Right forelimb (tissue), 1 donor: ENCODE results near the gene TLE3.

ENCODE experiments used
- DNase-seq: peaks from one replicate; pipeline ENCODE4 v3.0.0-alpha.2; 2018

The TLE3 gene

GRCh38 chr15:70082281-70082900 is 15.3 kb downstream of the TLE3 start:
- no peak for DNase-seq

DNA sequence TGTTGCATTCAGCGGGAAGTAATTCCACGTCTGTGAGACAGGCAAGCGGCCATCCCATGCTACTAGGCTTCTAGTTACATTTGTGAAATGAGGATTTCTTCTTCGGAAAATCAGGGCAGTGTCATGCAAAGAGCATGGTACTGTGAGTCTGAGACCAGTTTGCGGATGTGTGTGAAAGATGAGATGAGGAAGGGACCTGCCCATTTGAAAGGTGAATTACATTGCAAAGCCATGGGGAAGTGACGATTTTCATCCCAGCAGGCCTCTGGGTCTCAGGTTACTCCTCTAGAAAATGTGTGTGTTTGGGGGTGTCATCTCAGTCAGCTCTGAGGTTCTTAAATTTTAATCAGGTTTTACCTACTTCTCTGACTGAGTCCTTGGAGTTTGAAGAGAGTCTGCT is 16.1 kb downstream of the TLE3 start:
- DNase-seq = no peak

DNA sequence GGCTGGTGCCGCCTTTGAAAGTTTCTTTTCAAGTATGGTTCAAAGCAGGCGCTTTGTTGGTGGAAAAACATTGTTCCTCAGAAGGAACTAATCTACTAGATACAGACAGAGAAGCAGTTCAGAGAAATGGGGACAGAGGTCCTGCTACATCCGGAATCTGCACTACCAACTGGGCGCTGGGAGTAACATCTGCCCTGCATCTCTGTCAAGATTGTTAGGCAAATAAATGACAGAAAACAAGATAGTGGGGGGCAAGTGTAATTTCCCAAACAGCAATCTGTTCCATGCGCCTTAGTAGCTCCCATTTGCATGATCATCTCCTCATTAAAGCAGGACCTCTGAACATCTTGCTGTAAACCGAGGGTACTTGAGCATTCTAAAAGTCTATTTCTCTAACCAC is 17.4 kb downstream of the TLE3 start:
- no peak for DNase-seq

GRCh38 chr15:70079888-70080287 is 17.8 kb downstream of the TLE3 start:
- no peak for DNase-seq

GRCh38 chr15:70078578-70079417 is 18.9 kb downstream of the TLE3 start:
- no peak for DNase-seq

- no peak for DNase-seq
These were observed 20.2 kb downstream of the TLE3 start for GRCh38 chr15:70077188-70078147.

DNA sequence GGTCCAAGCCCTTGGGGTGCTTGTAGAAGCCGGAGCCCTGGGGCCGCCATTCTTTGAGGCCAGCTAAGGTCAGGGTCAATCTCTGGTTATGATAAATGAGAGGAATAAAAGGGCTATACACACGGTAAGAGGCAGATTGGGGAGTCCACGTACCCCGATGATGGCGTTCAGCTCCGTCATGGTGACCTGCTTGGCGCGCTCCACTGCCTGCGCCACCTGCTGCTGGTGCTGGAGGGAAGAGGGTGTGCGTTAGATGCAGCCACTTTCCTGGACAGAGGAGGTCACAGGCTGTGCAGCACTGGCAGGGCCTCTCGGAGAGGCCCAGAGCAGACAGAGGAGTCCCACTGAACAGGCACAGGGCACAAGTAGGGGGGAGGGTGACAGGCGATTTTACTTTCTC is 23.3 kb downstream of the TLE3 start:
- no peak for DNase-seq

GRCh38 chr15:70072479-70072878 is 25.2 kb downstream of the TLE3 start:
- no peak for DNase-seq

DNA sequence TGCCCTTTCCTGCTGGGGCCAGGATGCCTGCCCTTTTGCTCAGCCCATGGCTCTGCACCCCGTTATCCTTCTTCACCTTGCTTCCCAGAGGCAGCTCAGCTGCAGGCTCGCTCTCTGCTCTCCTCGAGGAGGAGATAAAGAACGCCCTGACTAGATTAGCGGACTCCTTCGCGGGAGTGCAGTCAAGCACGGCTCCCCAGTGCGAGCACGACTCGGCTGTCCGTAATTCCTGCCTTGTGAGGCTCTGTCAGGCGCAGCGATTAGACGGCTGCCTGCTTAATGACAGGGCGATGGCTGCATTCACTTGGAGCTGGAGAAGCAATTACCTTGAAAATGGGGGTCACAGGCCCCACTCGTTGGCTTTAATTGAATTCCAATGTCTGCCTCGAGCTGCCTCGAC is 25.9 kb downstream of the TLE3 start:
- no peak for DNase-seq

GRCh38 chr15:70069716-70070115 is 28.0 kb downstream of the TLE3 start:
- no peak for DNase-seq

- no peak for DNase-seq
These were observed 28.7 kb downstream of the TLE3 start for GRCh38 chr15:70068783-70069565.

DNA sequence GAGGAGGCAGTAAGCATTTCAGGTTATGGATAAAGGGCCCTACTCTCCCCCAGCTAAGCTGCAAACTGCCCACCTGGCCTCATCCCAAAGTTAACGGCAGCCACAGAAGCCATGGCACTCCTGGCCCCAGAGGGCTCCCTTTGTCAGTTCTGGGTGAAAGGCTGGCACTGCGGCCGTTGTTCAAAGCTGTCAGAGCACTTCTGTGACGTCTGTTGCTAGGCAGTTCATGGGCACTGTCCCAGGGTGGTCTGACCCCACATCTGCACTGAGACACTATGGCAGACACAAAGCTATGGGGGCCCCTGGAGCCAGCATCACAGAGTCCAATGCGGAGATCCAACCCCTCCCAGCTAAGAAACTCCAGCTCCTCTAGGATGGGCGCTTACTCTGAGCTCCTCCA is 30.0 kb downstream of the TLE3 start:
- DNase-seq = no peak

DNA sequence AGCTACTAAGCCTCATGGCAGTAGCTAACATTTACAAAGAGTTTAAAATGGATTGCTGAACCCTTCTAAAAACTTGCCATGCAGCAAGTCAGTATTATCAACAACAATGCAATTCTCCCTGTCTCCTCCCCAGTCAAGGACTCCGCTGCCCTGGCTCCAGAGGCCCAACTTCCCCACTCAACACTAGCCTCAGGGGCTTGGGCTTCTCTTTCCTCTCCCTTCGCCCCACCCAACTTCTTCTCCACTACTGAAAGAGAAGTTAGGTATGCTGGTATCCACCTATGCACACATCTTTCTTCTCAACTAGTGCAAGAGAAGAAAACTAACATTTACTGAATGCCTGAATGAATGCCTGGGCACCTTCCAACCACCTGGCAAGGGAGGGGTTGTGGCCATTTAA is 30.7 kb downstream of the TLE3 start:
- DNase-seq = no peak

DNA sequence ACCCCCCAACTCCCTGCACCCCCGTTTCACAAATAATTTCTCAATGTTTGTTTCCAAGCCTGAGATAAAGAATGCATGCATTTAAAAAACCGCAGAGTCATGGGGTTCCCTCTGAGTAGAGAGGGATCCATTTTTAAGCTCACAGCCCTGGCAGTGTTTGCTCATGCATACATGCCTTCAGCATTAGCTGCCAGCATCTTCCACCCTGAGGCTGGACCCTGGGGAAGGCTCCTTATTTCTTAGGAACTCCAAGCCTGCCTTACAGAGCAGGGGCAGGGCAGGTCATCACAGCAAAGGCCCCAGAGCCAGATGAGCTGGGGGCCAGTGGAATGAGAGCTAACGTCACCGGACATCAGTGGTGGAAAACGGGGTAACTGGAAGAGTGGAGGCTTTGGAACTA is 31.3 kb downstream of the TLE3 start:
- DNase-seq = no peak

GRCh38 chr15:70066004-70066403 is 31.7 kb downstream of the TLE3 start:
- DNase-seq = no peak

- DNase-seq = no peak
These were observed 32.6 kb downstream of the TLE3 start for GRCh38 chr15:70065006-70065722.

- DNase-seq = no peak
These were observed 33.3 kb downstream of the TLE3 start for GRCh38 chr15:70064441-70064840.

GRCh38 chr15:70063980-70064379 is 33.7 kb downstream of the TLE3 start:
- no peak for DNase-seq

DNA sequence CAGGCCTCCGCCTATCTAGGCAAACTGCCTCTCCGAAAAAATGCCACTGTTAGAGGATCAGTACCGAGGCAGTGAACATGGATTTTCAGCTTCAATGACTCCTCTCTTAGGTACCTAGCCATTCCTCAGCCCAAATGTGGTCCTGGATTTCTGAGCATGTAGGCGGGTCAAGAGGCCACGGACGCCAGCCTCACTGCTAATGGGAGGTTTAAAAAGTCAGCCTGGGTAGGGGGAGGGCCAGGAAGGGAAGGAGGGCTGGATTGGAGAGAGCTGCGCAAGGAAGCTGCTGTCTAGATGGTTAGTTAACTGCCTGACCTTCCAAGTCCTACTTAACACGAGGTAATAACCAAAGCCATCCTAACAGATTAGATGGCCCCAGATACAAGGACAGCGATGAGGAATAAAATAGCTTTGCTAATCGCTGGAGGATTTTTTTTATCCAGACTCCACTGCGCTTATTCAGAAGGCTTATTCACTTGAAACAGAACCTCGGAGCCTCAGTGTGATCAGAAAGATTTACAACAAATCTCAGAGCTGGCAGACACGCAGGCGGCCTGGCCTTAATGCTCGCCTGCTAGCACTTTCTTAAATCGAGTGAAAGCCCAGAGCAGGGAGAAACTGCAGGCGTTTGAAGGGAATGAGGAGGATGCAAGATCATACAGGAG is 34.3 kb downstream of the TLE3 start:
- no peak for DNase-seq

- peak; percentile 92 for DNase-seq
These were observed 35.3 kb downstream of the TLE3 start for GRCh38 chr15:70062321-70062956.
